Kasumi-1 (cell line): ENCODE measurements around the gene CDH4.

ENCODE experiments used
- DNase-seq, 2 experiments: peaks; one replicate each; lab custom pipeline; 2025; lab: John Stamatoyannopoulos, UW

CDH4 gene

GRCh38 chr20:61790116-61790827 is 538.2 kb downstream of the CDH4 start:
- DNase-seq = no peak

GRCh38 chr20:61791995-61792394 is 539.9 kb downstream of the CDH4 start:
- no peak for DNase-seq

GRCh38 chr20:61795669-61796630 is 543.9 kb downstream of the CDH4 start:
- no peak for DNase-seq

- DNase-seq = no peak
These were observed 544.7 kb downstream of the CDH4 start for GRCh38 chr20:61796738-61797137.

GRCh38 chr20:61797200-61797599 is 545.1 kb downstream of the CDH4 start:
- no peak for DNase-seq

- DNase-seq = no peak
These were observed 545.9 kb downstream of the CDH4 start for GRCh38 chr20:61797971-61798411.

GRCh38 chr20:61798632-61799031 is 546.6 kb downstream of the CDH4 start:
- no peak for DNase-seq

- no peak for DNase-seq
These were observed 547.4 kb downstream of the CDH4 start for GRCh38 chr20:61799394-61799923.

- no peak for DNase-seq
These were observed 547.9 kb downstream of the CDH4 start for GRCh38 chr20:61799928-61800327.

GRCh38 chr20:61800359-61801064 is 548.5 kb downstream of the CDH4 start:
- DNase-seq = no peak

GRCh38 chr20:61801065-61801360 is 549.0 kb downstream of the CDH4 start:
- DNase-seq = no peak

GRCh38 chr20:61801428-61801827 is 549.4 kb downstream of the CDH4 start:
- DNase-seq = no peak

GRCh38 chr20:61801857-61802442 is 549.9 kb downstream of the CDH4 start:
- no peak for DNase-seq

- no peak for DNase-seq
These were observed 550.8 kb downstream of the CDH4 start for GRCh38 chr20:61802721-61803311.

GRCh38 chr20:61803416-61803914 is 551.4 kb downstream of the CDH4 start:
- no peak for DNase-seq

GRCh38 chr20:61803915-61804751 is 552.1 kb downstream of the CDH4 start:
- DNase-seq = no peak

- no peak for DNase-seq
These were observed 552.8 kb downstream of the CDH4 start for GRCh38 chr20:61804752-61805295.

- no peak for DNase-seq
These were observed 553.3 kb downstream of the CDH4 start for GRCh38 chr20:61805365-61805764.

- no peak for DNase-seq
These were observed 553.7 kb downstream of the CDH4 start for GRCh38 chr20:61805781-61806180.

GRCh38 chr20:61806314-61806713 is 554.3 kb downstream of the CDH4 start:
- no peak for DNase-seq
